OCI-M2 (cell line): ENCODE measurements around the gene INSYN1.
"Not testable (repeated sequence)": the region's sequence is repeated elsewhere in the genome, so short reads cannot be mapped to it uniquely, and the experiment has no call there.

ENCODE experiments used
- DNase-seq: peaks from one replicate; lab custom pipeline; 2025; ENCODE audit not compliant: unreplicated experiment; lab: John Stamatoyannopoulos, UW

INSYN1 gene

DNA sequence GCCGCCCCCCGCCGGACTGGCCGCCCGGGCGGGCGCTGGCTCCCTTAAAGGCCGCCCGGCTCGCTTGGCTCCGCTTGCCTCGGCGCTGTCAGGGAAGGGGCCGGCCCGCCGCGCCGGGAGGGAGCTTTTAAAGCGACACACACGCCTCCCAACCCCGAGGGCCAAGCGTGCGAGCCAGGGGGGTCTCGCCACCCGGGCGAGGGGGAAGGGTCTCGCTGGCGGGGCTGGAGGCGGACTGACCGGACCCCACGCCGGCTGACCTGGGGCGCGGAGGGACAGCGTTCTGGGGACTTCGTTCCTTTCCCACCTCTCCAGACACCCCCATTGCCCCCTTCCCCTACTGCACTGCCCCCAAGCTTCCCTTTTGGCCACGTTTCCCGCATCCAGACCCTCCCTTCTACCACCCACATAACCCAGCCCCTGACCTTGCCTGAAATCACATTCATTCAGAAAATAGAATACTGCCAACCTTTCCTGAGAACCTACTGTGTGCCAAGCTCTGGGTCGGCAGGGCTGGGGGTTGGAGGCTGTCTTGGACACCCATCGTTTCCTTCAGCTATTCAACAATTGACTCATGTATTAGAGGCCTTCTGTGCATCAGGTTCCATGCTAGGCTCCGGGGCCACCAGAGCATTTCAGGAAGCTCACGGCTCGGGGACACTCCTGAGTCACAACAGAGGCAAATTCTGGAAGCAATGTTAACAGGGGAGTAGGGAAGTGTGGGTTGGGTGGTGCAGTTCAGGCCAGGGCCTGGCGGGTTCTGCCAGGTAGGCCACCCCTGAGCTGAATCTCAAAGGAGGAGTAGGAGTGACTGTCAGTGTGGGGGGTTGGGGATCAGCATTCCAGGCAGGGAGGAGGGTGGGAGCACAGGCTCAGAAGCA, at the start of gene INSYN1:
INSYN1 (minus strand) TSS at position 102 of the 881 bp plus-strand sequence. CDS start 2,221 bp downstream, outside the sequence.
- DNase-seq: no peak

DNA sequence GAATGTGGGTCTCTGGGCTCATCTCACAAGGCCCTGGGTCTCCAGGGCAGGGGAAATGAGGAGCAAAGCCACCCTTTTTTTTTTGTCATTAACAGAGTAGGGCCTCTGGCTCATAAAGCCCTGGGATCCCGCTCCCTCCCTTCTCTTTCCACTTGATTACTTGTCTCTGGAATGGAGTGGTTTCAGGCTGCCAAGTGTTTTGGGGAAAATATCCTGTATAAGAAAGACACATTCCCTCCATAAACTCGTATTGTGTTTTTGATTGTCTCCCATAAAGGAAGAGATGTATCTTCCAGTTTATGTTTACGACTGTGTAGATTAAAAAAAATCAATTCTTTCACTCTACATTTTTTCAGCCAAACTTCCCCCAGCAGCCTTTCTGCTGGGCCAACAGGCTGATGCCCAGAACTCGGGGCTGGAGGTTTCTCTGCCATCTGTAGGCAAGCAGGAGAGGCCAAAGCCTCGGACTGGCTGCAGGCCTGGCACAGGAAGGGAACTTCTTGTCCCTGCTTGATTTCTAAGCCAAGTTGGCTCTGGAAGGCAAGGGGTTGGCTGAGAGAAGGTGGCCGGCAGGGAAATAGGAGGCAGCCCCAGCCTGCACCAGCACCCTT, 49.4 kb upstream of the INSYN1 start:
- no peak for DNase-seq

DNA sequence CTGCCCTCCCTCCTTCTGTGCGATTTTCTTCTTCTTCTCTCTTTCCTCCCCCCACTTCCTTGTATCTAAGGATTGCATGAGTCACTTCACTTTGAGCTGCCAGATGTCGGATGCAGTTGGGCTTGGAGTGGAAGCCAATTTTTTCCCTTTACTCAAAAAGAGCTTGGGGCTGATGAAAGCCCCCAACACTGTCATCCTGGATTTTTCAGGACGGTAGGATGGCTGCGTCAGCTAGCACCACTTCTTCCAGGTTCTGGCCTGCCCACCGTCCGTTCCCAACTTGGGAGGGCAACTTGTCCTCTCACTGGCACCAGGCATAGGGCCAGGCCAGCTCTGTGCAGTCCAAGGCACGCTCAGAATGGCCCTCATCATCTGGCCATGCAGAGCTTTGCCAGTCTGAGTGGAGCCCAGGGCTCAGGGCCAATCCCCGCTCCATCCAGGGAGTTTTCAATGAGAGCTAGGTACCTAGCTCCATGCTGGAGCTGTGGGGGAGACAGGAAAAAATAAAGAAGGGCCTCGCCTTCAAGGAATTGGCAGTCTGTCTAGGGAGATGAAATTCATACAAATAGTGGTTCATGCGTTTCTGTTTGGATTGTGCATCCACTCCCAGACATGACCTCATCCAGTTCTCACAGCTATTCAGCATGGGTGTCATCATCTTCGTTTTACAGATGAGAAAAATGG, 47.7 kb upstream of the INSYN1 start:
- DNase-seq: no peak

GRCh38 chr15:73799466-73799865, 46.3 kb upstream of the INSYN1 start:
- DNase-seq: no peak

GRCh38 chr15:73797366-73798158, 44.4 kb upstream of the INSYN1 start:
- no peak for DNase-seq

DNA sequence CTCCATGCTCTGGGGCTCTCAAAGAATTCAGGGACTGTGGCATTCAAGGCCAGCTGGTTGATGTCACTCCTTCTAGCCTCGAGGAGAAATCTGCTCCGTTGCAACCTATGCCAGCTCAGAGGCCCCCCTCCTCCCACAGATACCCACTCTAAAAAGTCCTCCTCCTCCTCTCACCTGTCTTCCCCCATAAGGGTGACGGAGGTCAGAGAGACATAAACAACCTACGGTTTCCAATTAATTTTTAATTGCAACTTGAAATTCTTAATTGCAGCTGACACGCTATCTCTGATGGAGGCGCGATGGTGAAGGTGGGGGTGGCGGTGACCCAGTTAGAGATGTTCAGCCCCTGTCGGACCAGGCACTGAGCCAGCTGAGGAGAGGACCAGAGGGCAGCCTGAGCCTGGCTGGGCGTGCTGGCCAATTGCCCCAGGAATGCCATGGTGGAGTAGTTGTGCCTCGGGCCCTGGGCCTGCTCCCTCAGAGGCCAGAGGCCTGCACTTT, 43.2 kb upstream of the INSYN1 start:
- DNase-seq: no peak

GRCh38 chr15:73794443-73795133, 41.4 kb upstream of the INSYN1 start:
- no peak for DNase-seq

DNA sequence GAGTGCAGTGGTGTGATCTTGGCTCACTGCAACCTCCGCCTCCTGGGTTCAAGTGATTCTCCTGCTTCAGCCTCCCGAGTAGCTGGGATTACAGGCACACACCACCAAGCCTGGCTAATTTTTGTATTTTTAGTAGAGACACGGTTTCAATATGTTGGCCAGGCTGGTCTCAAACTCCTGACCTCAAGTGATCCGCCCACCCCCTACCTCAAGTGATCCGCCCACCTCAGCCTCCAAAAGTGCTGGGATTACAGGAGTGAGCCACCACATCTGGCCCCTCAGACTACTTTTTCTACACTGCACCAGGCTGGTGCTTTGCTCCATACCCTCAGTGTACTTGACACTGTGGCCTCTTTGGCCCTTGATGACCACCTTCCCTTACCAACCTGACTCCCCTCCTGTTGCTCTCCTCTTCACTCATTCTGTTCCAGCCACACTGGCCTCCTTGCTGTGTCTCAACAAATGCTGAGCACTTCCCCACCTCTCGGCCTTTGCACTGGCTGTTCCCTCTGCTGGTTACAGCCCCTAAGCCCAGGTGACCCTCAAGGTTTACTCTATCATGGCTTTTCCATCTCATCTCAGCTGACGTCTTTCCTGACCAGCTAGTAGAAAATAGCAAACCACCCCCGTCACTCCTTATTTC, 39.9 kb upstream of the INSYN1 start:
- not testable (repeated sequence) for DNase-seq

DNA sequence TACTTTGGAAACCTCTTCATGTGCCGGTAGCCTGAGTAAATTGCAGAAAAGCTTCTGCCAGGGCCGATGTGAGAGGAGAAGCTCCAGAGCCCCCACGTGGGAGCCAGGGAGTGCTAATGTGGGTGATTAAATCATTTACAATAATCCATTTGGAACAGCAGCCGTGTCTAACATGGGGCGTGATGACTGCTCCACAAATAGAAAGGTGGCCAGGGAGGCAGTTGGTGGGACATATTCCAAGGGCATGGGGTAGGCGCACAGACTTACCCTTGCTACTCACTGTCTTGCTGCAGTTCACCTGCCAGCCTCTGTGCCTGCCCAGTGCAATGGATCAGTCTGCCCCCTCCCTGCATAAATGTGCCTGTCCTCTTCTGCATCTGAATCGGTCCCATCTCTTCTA, 39.3 kb upstream of the INSYN1 start:
- no peak for DNase-seq

GRCh38 chr15:73789521-73790240, 36.5 kb upstream of the INSYN1 start:
- DNase-seq: no peak

GRCh38 chr15:73787621-73788020, 34.5 kb upstream of the INSYN1 start:
- no peak for DNase-seq

DNA sequence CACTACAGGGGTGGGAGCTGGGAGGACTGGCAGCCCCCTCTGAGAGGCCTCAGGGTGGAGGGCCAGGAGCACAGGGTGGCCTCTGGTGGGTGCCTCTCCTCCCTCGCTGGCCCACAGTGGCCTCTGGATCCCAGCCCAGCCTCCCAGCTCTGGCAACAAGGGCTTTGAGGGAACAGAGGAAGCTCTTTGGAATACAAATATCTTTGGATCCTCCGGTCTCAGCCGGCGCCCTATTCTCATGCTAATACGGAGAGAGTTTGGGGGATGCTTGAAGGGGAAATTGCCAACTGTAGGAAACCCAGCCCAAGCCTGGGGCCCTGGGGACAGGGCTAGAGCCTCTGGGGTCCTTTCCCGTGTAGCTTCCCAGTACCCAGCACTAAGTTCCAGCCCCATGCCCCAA, 33.4 kb upstream of the INSYN1 start:
- DNase-seq: no peak

GRCh38 chr15:73785256-73786014, 32.3 kb upstream of the INSYN1 start:
- DNase-seq: not testable (repeated sequence)

DNA sequence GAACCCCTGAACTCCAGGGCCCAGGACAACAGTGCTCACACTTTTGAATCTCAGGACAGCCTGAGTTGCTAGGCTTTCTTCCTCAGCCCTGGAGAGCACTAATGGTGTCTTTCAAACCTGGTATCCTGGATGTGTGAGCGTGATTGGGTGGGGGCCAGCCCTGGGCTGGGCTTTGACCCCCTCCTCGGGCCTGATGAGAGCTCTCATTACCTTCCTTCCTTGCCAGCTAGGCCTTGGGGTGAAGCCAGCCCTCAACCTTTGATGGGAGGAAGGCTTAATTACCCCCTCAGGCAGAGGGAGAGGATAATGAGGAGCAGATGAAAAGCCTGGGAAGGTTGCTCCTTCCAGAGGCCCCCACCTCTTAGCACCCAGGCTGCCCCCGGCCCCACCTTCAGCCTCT, 31.1 kb upstream of the INSYN1 start:
- DNase-seq: no peak

- DNase-seq: no peak
These were observed 29.3 kb upstream of the INSYN1 start for GRCh38 chr15:73782344-73782959.

GRCh38 chr15:73781038-73781925, 28.1 kb upstream of the INSYN1 start:
- DNase-seq: no peak

GRCh38 chr15:73779974-73780373, 26.8 kb upstream of the INSYN1 start:
- no peak for DNase-seq
